ENCODE data around the gene B4GALNT4. TPM values are rescaled to one million over a fixed set of nuclear protein-coding genes. Genes with fewer than 3 reads are reported as not detected.
A peak's percentile ranks its signal among the peaks of the same experiment; 100 is the strongest.
"Not testable (repeated sequence)": the region's sequence is repeated elsewhere in the genome, so short reads cannot be mapped to it uniquely, and the experiment has no call there.

B4GALNT4 gene
- polyA plus RNA-seq, 2 of the 4 experiments (the other 2 are of a cell fraction), result 5.3 to 27.5 TPM

- ChIA-PET CTCF (interaction anchor here (0.8 to 1.4 kb wide), 5 partner anchors 12 to 74 kb away, joined by 3 to 5 read pairs (median 3); no protein-coding TSS in a partner anchor), POLR2A (no interaction called here)
- no peak for ATAC-seq
- H3K4me2 ChIP-seq, result no peak overlapping the region
- no peak for FAIRE-seq
- no peaks in the 10 kb centered on the region for H3K9me3 ChIP-seq
- TF ChIP-seq ZSCAN20 (CRISPR knock-in tag; IDR thresholded peaks at IDR 0.05), result no peak
- TF ChIP-seq HDAC2 (IDR thresholded peaks at IDR 0.05), result no peak
- TF ChIP-seq BCL3 (IDR thresholded peaks at IDR 0.05), result no peak
- TF ChIP-seq NFE2L2 (conservative IDR thresholded peaks at IDR 0.05; ENCODE audit: low read length), result no peak
- no peak for TF ChIP-seq MYC (IDR thresholded peaks at IDR 0.05; ENCODE audit: borderline replicate concordance, low read length)
- no peak for TF ChIP-seq E2F6 (IDR thresholded peaks at IDR 0.05; ENCODE audit: borderline replicate concordance, low read depth)
- TF ChIP-seq NR3C1 (IDR thresholded peaks at IDR 0.05), result no peak
- TF ChIP-seq EP300 (IDR thresholded peaks at IDR 0.05), result no peak
- no peak for TF ChIP-seq JUN (IDR thresholded peaks at IDR 0.05)
- TF ChIP-seq SREBF2 (IDR thresholded peaks at IDR 0.05), result no peak
- no peak for TF ChIP-seq ATOH8 (CRISPR knock-in tag; IDR thresholded peaks at IDR 0.05; ENCODE audit: low read depth)
- H3K4me1 ChIP-seq, result peaks cover 18% of the 10 kb centered on the region; the same call in 2 of the 3 replicates
- H3K4me3 ChIP-seq, result no peak overlapping the region
- 77% methylated on average over 11 of the region's 11 CpGs for WGBS (ENCODE audit: missing lambda C conversion rate)
- no peak overlapping the region for H3K27ac ChIP-seq
- no peak for DNase-seq (ENCODE audit: low read depth in 1 of 2, low spot score in 1 of 2)
Measured at GRCh38 chr11:324156-324555, 45.1 kb upstream of the B4GALNT4 start.

GRCh38 chr11:324593-325517 lies 44.4 kb upstream of the B4GALNT4 start:
- 78% methylated on average over 27 of the region's 34 CpGs for WGBS (ENCODE audit: missing lambda C conversion rate)
- peaks cover 14% of the 10 kb centered on the region; the same call in 2 of the 3 replicates for H3K4me1 ChIP-seq
- ATAC-seq; H3K4me3 ChIP-seq; POLR2A ChIA-PET; H3K27ac ChIP-seq; H3K4me2 ChIP-seq; DNase-seq (ENCODE audit: low read depth in 1 of 2, low spot score in 1 of 2); FAIRE-seq; H3K9me3 ChIP-seq: not testable (repeated sequence)
- CTCF ChIA-PET, result interaction anchor here (0.8 to 1.4 kb wide), 6 partner anchors 9 to 74 kb away, joined by 3 to 5 read pairs (median 4); no protein-coding TSS in a partner anchor

GRCh38 chr11:325796-326591 lies 43.3 kb upstream of the B4GALNT4 start:
- FAIRE-seq (no peak), ATAC-seq (peak; percentile 36 to 45; a peak in 3 of 6 replicates), DNase-seq (ENCODE audit: low read depth in 1 of 2, low spot score in 1 of 2) (no peak)
- POLR2A ChIA-PET, result no interaction called here
- 74% methylated on average over 30 of the region's 30 CpGs for WGBS (ENCODE audit: missing lambda C conversion rate)
- H3K4me3 ChIP-seq, result no peak overlapping the region
- H3K4me2 ChIP-seq, result no peak overlapping the region
- H3K4me1 ChIP-seq, result peaks cover 9% of the 10 kb centered on the region; the same call in 2 of the 3 replicates
- H3K27ac ChIP-seq, result peak overlapping the region in 1 of 2 experiments; percentile 57; a peak in 2 of 6 replicates
- CTCF ChIA-PET, result interaction anchor here (1.0 to 1.6 kb wide), 3 partner anchors 9 to 20 kb away, joined by 4 to 5 read pairs (median 4); no protein-coding TSS in a partner anchor
- H3K9me3 ChIP-seq, result no peaks in the 10 kb centered on the region
- TF ChIP-seq NPAS2 (CRISPR knock-in tag; IDR thresholded peaks at IDR 0.05; ENCODE audit: borderline replicate concordance), result no peak
- no peak for TF ChIP-seq KDM1A (IDR thresholded peaks at IDR 0.05; ENCODE audit: low read depth)
- TF ChIP-seq NFE2L2 (conservative IDR thresholded peaks at IDR 0.05; ENCODE audit: low read length), result no peak
- no peak for TF ChIP-seq GATA3 (IDR thresholded peaks at IDR 0.05; ENCODE audit: borderline replicate concordance)
- TF ChIP-seq ZSCAN20 (CRISPR knock-in tag; IDR thresholded peaks at IDR 0.05), result no peak
- no peak for TF ChIP-seq CTCF (IDR thresholded peaks at IDR 0.05)
- no peak for TF ChIP-seq HEYL (CRISPR knock-in tag; IDR thresholded peaks at IDR 0.05)
- no peak for TF ChIP-seq CBX8 (IDR thresholded peaks at IDR 0.05)
- no peak for TF ChIP-seq RCOR1 (IDR thresholded peaks at IDR 0.05; ENCODE audit: low read depth, low read length)
- no peak for TF ChIP-seq HOXA7 (CRISPR knock-in tag; IDR thresholded peaks at IDR 0.05)
- TF ChIP-seq CBX2 (IDR thresholded peaks at IDR 0.05; ENCODE audit: borderline replicate concordance, low read depth), result no peak
- TF ChIP-seq HOXB13 (CRISPR knock-in tag; IDR thresholded peaks at IDR 0.05; ENCODE audit: low read depth), result no peak
- TF ChIP-seq USF2 (IDR thresholded peaks at IDR 0.05), result no peak
- no peak for TF ChIP-seq E2F6 (IDR thresholded peaks at IDR 0.05; ENCODE audit: borderline replicate concordance, low read depth)
- no peak for TF ChIP-seq ELK1 (IDR thresholded peaks at IDR 0.05; ENCODE audit: low read depth, low read length)
